Measurements from ENCODE around the gene TRIM25. TPM values are rescaled to one million over a fixed set of nuclear protein-coding genes. Genes with fewer than 3 reads are reported as not detected.

The TRIM25 gene
- total RNA-seq, 2 donors from 2014 or later, result 18.8 to 21.3 TPM

DNA sequence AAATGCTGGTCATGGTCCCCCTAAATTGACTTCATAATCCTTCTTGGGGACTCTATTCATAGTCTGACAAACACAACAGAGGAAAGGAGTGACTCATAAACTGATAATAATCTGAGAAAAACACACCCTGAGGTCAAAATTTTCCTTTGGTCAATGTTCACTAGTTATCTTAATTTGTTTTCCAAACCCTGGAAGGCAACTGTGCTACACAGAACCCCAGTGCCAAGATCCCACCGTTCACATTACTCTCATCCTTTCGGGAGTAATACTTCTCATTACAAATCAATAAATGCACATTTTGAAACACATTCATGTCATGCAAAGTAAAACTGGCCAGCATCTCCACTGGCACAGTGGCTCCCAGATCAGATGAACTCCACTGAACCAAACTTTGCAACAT lies 23.8 kb upstream of the TRIM25 start:
- no peak for DNase-seq
- no peak overlapping the region for H3K27ac ChIP-seq (ENCODE audit: low read depth, low read length)
- Mint-ChIP-seq H3K9me3 (peaks cover 11% of the 10 kb centered on the region), H3K4me3 (no peak overlapping the region), H3K27ac (no peak overlapping the region), H3K4me1 (no peaks in the 10 kb centered on the region), H3K36me3 (ENCODE audit: low read depth) (peaks cover 81% of the 10 kb centered on the region), H3K27me3 (ENCODE audit: insufficient read depth) (no peaks in the 10 kb centered on the region)
- peaks cover 12% of the 10 kb centered on the region for H3K9me3 ChIP-seq (ENCODE audit: control insufficient read depth, low read length)
- peaks cover 63% of the 10 kb centered on the region for H3K36me3 ChIP-seq (ENCODE audit: control insufficient read depth, insufficient read depth, low read length)
- TF ChIP-seq, protein P1, sequence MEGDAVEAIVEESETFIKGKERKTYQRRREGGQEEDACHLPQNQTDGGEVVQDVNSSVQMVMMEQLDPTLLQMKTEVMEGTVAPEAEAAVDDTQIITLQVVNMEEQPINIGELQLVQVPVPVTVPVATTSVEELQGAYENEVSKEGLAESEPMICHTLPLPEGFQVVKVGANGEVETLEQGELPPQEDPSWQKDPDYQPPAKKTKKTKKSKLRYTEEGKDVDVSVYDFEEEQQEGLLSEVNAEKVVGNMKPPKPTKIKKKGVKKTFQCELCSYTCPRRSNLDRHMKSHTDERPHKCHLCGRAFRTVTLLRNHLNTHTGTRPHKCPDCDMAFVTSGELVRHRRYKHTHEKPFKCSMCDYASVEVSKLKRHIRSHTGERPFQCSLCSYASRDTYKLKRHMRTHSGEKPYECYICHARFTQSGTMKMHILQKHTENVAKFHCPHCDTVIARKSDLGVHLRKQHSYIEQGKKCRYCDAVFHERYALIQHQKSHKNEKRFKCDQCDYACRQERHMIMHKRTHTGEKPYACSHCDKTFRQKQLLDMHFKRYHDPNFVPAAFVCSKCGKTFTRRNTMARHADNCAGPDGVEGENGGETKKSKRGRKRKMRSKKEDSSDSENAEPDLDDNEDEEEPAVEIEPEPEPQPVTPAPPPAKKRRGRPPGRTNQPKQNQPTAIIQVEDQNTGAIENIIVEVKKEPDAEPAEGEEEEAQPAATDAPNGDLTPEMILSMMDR (conservative IDR thresholded peaks at IDR 0.05), result no peak
- no peaks in the 10 kb centered on the region for H3K27me3 ChIP-seq (ENCODE audit: control insufficient read depth, insufficient read depth, low read length, poor library complexity, severe bottlenecking)
- no peak overlapping the region for H3K9ac ChIP-seq (ENCODE audit: extremely low read depth, low read length, poor library complexity, severe bottlenecking)
- WGBS, 2 experiments (ENCODE audit: insufficient coverage in 1 of 2, insufficient read length in 1 of 2), result 88 to 100% methylated on average over 1 to 2 of the region's 2 CpGs
- H3K4me1 ChIP-seq (ENCODE audit: control insufficient read depth, insufficient read depth, low read length), result no peaks in the 10 kb centered on the region
- no peak overlapping the region for H3K4me3 ChIP-seq (ENCODE audit: low read length)

DNA sequence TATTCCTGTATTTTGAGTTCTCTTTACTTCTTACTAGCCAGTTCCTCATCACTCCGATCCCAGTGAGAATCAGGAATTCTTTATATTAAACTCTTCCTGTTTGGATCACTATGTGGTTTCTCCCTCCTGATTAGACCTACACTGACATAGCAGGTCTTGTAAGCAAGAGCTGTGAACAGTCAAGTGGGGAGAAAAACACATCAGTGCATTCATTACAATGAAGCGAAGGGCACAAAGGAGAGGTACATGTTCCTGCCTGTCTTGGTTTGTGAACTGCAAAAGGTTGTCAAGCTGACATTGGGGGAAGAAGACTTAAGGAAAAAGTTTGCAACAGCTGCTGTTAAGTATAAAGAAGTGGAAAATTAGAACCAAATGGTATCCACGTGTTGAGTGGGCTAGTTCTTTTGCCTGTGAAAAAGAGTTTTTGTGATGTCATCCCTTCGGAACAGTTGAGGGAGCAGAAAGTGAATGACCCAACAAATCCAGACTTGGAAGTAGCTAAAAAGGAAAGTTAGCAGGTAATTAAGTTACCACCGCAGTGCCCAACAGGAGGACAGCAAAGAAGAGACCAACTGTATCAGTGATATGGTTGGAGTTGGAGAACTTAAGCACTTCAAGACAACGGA lies 23.0 kb upstream of the TRIM25 start:
- H3K9me3 Mint-ChIP-seq, result peaks cover 20% of the 10 kb centered on the region
- H3K4me1 ChIP-seq (ENCODE audit: control insufficient read depth, insufficient read depth, low read length), result no peaks in the 10 kb centered on the region
- H3K36me3 Mint-ChIP-seq (ENCODE audit: low read depth), result peaks cover 79% of the 10 kb centered on the region
- TF ChIP-seq, protein P1 (conservative IDR thresholded peaks at IDR 0.05), result no peak
- H3K4me1 Mint-ChIP-seq, result no peaks in the 10 kb centered on the region
- peaks cover 20% of the 10 kb centered on the region for H3K9me3 ChIP-seq (ENCODE audit: control insufficient read depth, low read length)
- H3K36me3 ChIP-seq (ENCODE audit: control insufficient read depth, insufficient read depth, low read length), result peaks cover 59% of the 10 kb centered on the region
- 93 to 98% methylated on average over 6 of the region's 6 CpGs for WGBS, 2 experiments (ENCODE audit: insufficient coverage in 1 of 2, insufficient read length in 1 of 2)
- no peak overlapping the region for H3K9ac ChIP-seq (ENCODE audit: extremely low read depth, low read length, poor library complexity, severe bottlenecking)
- H3K4me3 ChIP-seq (ENCODE audit: low read length), result no peak overlapping the region
- H3K27ac Mint-ChIP-seq, result no peak overlapping the region
- no peak overlapping the region for H3K27ac ChIP-seq (ENCODE audit: low read depth, low read length)
- H3K27me3 Mint-ChIP-seq (ENCODE audit: insufficient read depth), result no peaks in the 10 kb centered on the region
- no peak for DNase-seq
- no peak overlapping the region for H3K4me3 Mint-ChIP-seq
- no peaks in the 10 kb centered on the region for H3K27me3 ChIP-seq (ENCODE audit: control insufficient read depth, insufficient read depth, low read length, poor library complexity, severe bottlenecking)

DNA sequence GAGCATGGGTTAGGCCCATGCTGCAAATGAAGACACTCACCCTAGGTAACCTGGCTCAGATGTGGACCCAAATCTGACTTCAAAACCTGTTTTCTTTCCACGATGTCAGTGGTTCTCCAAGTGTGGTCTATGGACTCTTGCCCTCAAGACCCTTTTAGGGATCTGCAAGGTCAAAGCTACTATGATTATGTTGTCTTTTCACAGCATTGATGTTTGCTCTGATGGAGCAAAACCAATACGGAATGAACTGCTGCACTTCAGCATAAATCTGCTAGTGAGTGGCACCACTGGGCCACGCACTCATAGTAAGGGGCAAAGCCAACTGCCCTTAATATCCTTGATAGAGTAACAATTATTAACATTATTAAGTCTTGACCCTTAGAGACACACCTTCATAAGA lies 21.6 kb upstream of the TRIM25 start:
- H3K9me3 Mint-ChIP-seq, result peaks cover 34% of the 10 kb centered on the region
- no peak overlapping the region for H3K9ac ChIP-seq (ENCODE audit: extremely low read depth, low read length, poor library complexity, severe bottlenecking)
- H3K4me1 ChIP-seq (ENCODE audit: control insufficient read depth, insufficient read depth, low read length), result no peaks in the 10 kb centered on the region
- H3K4me3 ChIP-seq (ENCODE audit: low read length), result no peak overlapping the region
- no peak overlapping the region for H3K27ac Mint-ChIP-seq
- no peaks in the 10 kb centered on the region for H3K4me1 Mint-ChIP-seq
- H3K27me3 ChIP-seq (ENCODE audit: control insufficient read depth, insufficient read depth, low read length, poor library complexity, severe bottlenecking), result no peaks in the 10 kb centered on the region
- no peaks in the 10 kb centered on the region for H3K27me3 Mint-ChIP-seq (ENCODE audit: insufficient read depth)
- no peak overlapping the region for H3K27ac ChIP-seq (ENCODE audit: low read depth, low read length)
- 91 to 100% methylated on average over 1 to 3 of the region's 3 CpGs for WGBS, 2 experiments (ENCODE audit: insufficient coverage in 1 of 2, insufficient read length in 1 of 2)
- peaks cover 34% of the 10 kb centered on the region for H3K9me3 ChIP-seq (ENCODE audit: control insufficient read depth, low read length)
- H3K36me3 ChIP-seq (ENCODE audit: control insufficient read depth, insufficient read depth, low read length), result peaks cover 51% of the 10 kb centered on the region
- peaks cover 69% of the 10 kb centered on the region for H3K36me3 Mint-ChIP-seq (ENCODE audit: low read depth)
- TF ChIP-seq, protein P1 (conservative IDR thresholded peaks at IDR 0.05), result no peak
- no peak for DNase-seq
- H3K4me3 Mint-ChIP-seq, result no peak overlapping the region

Data from endodermal cell (in vitro differentiated cells).